WI38 (cell line): ENCODE results near the gene CDKL5.

ENCODE experiments used
- H3K4me3 ChIP-seq: 2 replicates; pipeline ENCODE4 v1.5.1; 2011; ENCODE audit warnings: low read depth, mild to moderate bottlenecking, control low read depth, low read length
- CTCF ChIP-seq: IDR thresholded peaks from 2 replicates; pipeline ENCODE4 v1.5.1; 2012; ENCODE audit warnings: low read depth, mild to moderate bottlenecking, control low read depth, low read length

Gene CDKL5

DNA sequence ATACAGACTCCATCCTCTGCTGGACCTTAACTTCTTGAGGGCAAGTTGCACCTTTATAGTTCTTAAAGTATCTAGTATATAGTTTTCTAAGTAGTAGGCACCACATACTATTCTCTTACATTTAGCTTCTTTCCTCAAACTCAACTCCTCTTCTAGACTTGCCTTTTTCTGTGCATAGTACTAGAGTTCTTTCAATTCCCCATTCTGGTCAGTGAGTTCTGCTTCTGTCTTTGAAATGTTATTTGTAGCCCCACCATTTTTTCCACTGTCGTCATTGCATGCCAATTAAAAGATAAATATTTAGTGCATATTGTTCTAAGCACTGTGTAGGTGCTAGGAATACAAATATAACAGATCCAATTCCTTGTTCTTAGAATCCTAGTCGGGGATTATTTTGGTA, 31.6 kb downstream of the CDKL5 start:
- H3K4me3 ChIP-seq, result no peak overlapping the region
- TF ChIP-seq CTCF, result no peak

- no peak for TF ChIP-seq CTCF
- no peak overlapping the region for H3K4me3 ChIP-seq
These were observed 36.0 kb downstream of the CDKL5 start for GRCh38 chrX:18461431-18461830.

- H3K4me3 ChIP-seq, result no peak overlapping the region
- TF ChIP-seq CTCF, result no peak
These were observed 39.1 kb downstream of the CDKL5 start for GRCh38 chrX:18464499-18464898.

- no peak overlapping the region for H3K4me3 ChIP-seq
- no peak for TF ChIP-seq CTCF
These were observed 39.6 kb downstream of the CDKL5 start for GRCh38 chrX:18465051-18465450.

- no peak overlapping the region for H3K4me3 ChIP-seq
- no peak for TF ChIP-seq CTCF
These were observed 43.2 kb downstream of the CDKL5 start for GRCh38 chrX:18468599-18468998.

DNA sequence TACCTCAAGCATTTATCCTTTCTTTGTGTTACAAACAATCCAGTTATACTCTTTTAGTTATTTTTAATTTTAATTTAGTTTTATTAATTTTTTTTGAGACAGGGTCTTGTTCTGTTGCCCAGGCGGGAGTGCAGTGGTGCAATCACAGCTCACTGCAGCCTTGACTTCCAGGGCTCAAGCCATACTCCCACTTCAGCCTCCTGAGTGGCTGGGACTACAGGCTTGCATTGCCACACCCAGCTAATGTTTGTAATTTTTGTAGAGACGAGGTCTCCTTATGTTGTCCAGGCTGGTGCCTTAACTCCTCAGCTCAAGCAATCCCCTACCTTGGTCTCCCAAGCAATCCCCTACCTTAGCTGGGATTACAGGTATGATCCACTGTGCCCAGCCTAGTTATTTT, 45.9 kb downstream of the CDKL5 start:
- TF ChIP-seq CTCF, result no peak
- H3K4me3 ChIP-seq, result no peak overlapping the region

- no peak for TF ChIP-seq CTCF
- H3K4me3 ChIP-seq, result no peak overlapping the region
These were observed 65.6 kb downstream of the CDKL5 start for GRCh38 chrX:18490806-18491555.
